ENCODE results near the gene PTPRD. TPM values are rescaled to one million over a fixed set of nuclear protein-coding genes. Genes with fewer than 3 reads are reported as not detected.

PTPRD gene
- total RNA-seq, 2 donors from 2014 or later = 19.6 to 101 TPM

- H3K36me3 ChIP-seq = no peaks in the 10 kb centered on the region
- no peak overlapping the region for H3K4me3 ChIP-seq
- no peaks in the 10 kb centered on the region for H3K9me3 ChIP-seq
- H3K27ac ChIP-seq = no peak overlapping the region
- no peaks in the 10 kb centered on the region for H3K27me3 ChIP-seq (replicated peaks; ENCODE audit: insufficient read depth)
- no peak for DNase-seq (ENCODE audit: low spot score)
- no peak for ATAC-seq (ENCODE audit: insufficient number of reproducible peaks, low FRiP score, low read depth)
- H3K4me1 ChIP-seq (ENCODE audit: control insufficient read depth in 1 of 2, low read depth in 2 of 2) = no peaks in the 10 kb centered on the region
- TF ChIP-seq CTCF (IDR thresholded peaks at IDR 0.05) = no peak
Observed at GRCh38 chr9:10254338-10254737, 358.5 kb downstream of the PTPRD start.

- H3K4me3 ChIP-seq = no peak overlapping the region
- H3K4me1 ChIP-seq (ENCODE audit: control insufficient read depth in 1 of 2, low read depth in 2 of 2) = no peaks in the 10 kb centered on the region
- TF ChIP-seq CTCF (IDR thresholded peaks at IDR 0.05) = no peak
- no peaks in the 10 kb centered on the region for H3K9me3 ChIP-seq
- DNase-seq (ENCODE audit: low spot score) = no peak
- no peaks in the 10 kb centered on the region for H3K27me3 ChIP-seq (replicated peaks; ENCODE audit: insufficient read depth)
- no peak overlapping the region for H3K27ac ChIP-seq
- ATAC-seq (ENCODE audit: insufficient number of reproducible peaks, low FRiP score, low read depth) = no peak
- H3K36me3 ChIP-seq = no peaks in the 10 kb centered on the region
Observed at GRCh38 chr9:10253341-10253740, 359.5 kb downstream of the PTPRD start.

- DNase-seq (ENCODE audit: low spot score) (no peak), ATAC-seq (ENCODE audit: insufficient number of reproducible peaks, low FRiP score, low read depth) (no peak)
- TF ChIP-seq CTCF (IDR thresholded peaks at IDR 0.05) = no peak
- H3K4me1 ChIP-seq (ENCODE audit: control insufficient read depth in 1 of 2, low read depth in 2 of 2) = no peaks in the 10 kb centered on the region
- H3K36me3 ChIP-seq = no peaks in the 10 kb centered on the region
- no peak overlapping the region for H3K27ac ChIP-seq
- no peaks in the 10 kb centered on the region for H3K27me3 ChIP-seq (replicated peaks; ENCODE audit: insufficient read depth)
- H3K9me3 ChIP-seq = no peaks in the 10 kb centered on the region
- no peak overlapping the region for H3K4me3 ChIP-seq
Observed at GRCh38 chr9:10252174-10252573, 360.6 kb downstream of the PTPRD start.

GRCh38 chr9:10251490-10251889 is 361.3 kb downstream of the PTPRD start:
- Histone ChIP-seq H3K27ac (no peak overlapping the region), H3K4me3 (no peak overlapping the region), H3K27me3 (replicated peaks; ENCODE audit: insufficient read depth) (no peaks in the 10 kb centered on the region), H3K36me3 (no peaks in the 10 kb centered on the region), H3K4me1 (ENCODE audit: control insufficient read depth in 1 of 2, low read depth in 2 of 2) (no peaks in the 10 kb centered on the region), H3K9me3 (no peaks in the 10 kb centered on the region)
- no peak for DNase-seq (ENCODE audit: low spot score)
- no peak for ATAC-seq (ENCODE audit: insufficient number of reproducible peaks, low FRiP score, low read depth)
- TF ChIP-seq CTCF (IDR thresholded peaks at IDR 0.05) = no peak

GRCh38 chr9:10250219-10250618 is 362.6 kb downstream of the PTPRD start:
- no peak for ATAC-seq (ENCODE audit: insufficient number of reproducible peaks, low FRiP score, low read depth)

More at GRCh38 chr9:10250219-10250618, 362.6 kb downstream of the PTPRD start:
- Histone ChIP-seq H3K27ac (no peak overlapping the region), H3K9me3 (no peaks in the 10 kb centered on the region), H3K4me1 (ENCODE audit: control insufficient read depth in 1 of 2, low read depth in 2 of 2) (no peaks in the 10 kb centered on the region), H3K36me3 (no peaks in the 10 kb centered on the region), H3K27me3 (replicated peaks; ENCODE audit: insufficient read depth) (no peaks in the 10 kb centered on the region), H3K4me3 (no peak overlapping the region)
- no peak for TF ChIP-seq CTCF (IDR thresholded peaks at IDR 0.05)
- DNase-seq (ENCODE audit: low spot score) = no peak
